Muscle of back (tissue), 11 donors: ENCODE data around the gene TRIML1. TPM values are rescaled to one million over a fixed set of nuclear protein-coding genes. Genes with fewer than 3 reads are reported as not detected.
"Not testable (repeated sequence)": the region's sequence is repeated elsewhere in the genome, so short reads cannot be mapped to it uniquely, and the experiment has no call there.

Experiments used
- DNase-seq, 3 donors: peaks; one replicate each; pipeline versions ENCODE4 v3.0.0 to v3.0.0-alpha.2; 2013
- polyA plus RNA-seq, 10 donors: library from polyadenylated mRNA; unstranded; fragments of 120-200 nt; gene quantifications; one replicate each; pipeline ENCODE4 v1.2.1, GENCODE V29; 2013; ENCODE audit not compliant: insufficient read length in 10 of 10

Gene TRIML1
- polyA plus RNA-seq, 10 donors: not detected

GRCh38 chr4:188147776-188148175 is 8.5 kb downstream of the TRIML1 start:
- no peak for DNase-seq

GRCh38 chr4:188154668-188155405 is 15.6 kb downstream of the TRIML1 start:
- no peak for DNase-seq

- no peak for DNase-seq
Measured at GRCh38 chr4:188158336-188158735, 19.1 kb downstream of the TRIML1 start.

GRCh38 chr4:188159513-188160226 is 20.4 kb downstream of the TRIML1 start:
- DNase-seq: not testable (repeated sequence)

- DNase-seq: no peak
Measured at GRCh38 chr4:188160406-188160805, 21.2 kb downstream of the TRIML1 start.

- no peak for DNase-seq
Measured at GRCh38 chr4:188161167-188161566, 21.9 kb downstream of the TRIML1 start.

- no peak for DNase-seq
Measured at GRCh38 chr4:188162698-188163097, 23.5 kb downstream of the TRIML1 start.

- no peak for DNase-seq
Measured at GRCh38 chr4:188168726-188169373, 29.6 kb downstream of the TRIML1 start.

GRCh38 chr4:188171551-188171950 is 32.3 kb downstream of the TRIML1 start:
- no peak for DNase-seq

GRCh38 chr4:188175288-188175687 is 36.0 kb downstream of the TRIML1 start:
- DNase-seq: no peak

- DNase-seq: no peak
Measured at GRCh38 chr4:188177997-188178675, 38.9 kb downstream of the TRIML1 start.

GRCh38 chr4:188178806-188179205 is 39.6 kb downstream of the TRIML1 start:
- DNase-seq: no peak

GRCh38 chr4:188187106-188187505 is 47.9 kb downstream of the TRIML1 start:
- no peak for DNase-seq

- DNase-seq: peak in 2 of 3 donors; percentile 10 to 32
Measured at GRCh38 chr4:188190461-188190860, 51.2 kb downstream of the TRIML1 start.

- DNase-seq: peak in 1 of 3 donors; percentile 47
Measured at GRCh38 chr4:188194421-188194820, 55.2 kb downstream of the TRIML1 start.

GRCh38 chr4:188195389-188195985 is 56.2 kb downstream of the TRIML1 start:
- DNase-seq: peak in 2 of 3 donors; percentile 54 to 61

GRCh38 chr4:188196134-188196735 is 57.0 kb downstream of the TRIML1 start:
- peak in 1 of 3 donors; percentile 12 for DNase-seq
